Measurements from ENCODE around the gene TMEM207. TPM values are rescaled to one million over a fixed set of nuclear protein-coding genes. Genes with fewer than 3 reads are reported as not detected.

TMEM207 gene
- polyA plus RNA-seq, 1 of the 3 experiments (the other 2 are of a cell fraction), result not detected

DNA sequence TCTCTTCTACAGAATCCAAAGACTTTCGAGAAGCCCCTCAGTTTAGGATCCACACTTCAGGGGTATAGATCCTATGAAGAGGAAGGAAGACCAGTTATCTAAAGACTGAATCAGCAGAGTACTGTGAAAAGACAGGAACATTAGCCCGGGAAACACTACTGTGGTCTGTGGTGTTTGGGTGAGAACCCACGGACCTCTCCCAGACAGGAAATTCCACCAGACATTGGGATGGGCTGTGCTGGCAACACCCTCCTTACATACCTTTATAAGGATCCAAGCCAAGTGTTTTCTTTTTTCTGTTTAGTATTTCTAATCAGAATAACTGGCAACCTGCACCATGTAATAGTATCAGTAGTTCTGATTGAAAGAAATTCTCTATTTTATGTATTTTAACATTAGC is 14.1 kb downstream of the TMEM207 start:
- H3K79me2 ChIP-seq (ENCODE audit: insufficient read depth), result no peaks in the 10 kb centered on the region
- H3K9me2 ChIP-seq, result no peaks in the 10 kb centered on the region
- H3F3A ChIP-seq (replicated peaks; ENCODE audit: insufficient read depth), result no peaks in the 10 kb centered on the region
- H3K9ac ChIP-seq, result no peak overlapping the region
- H3K4me2 ChIP-seq, result no peak overlapping the region
- no peak for DNase-seq
- H4K20me1 ChIP-seq (ENCODE audit: insufficient read depth), result no peaks in the 10 kb centered on the region
- H3K4me1 ChIP-seq (ENCODE audit: control insufficient read depth in 1 of 2, insufficient read depth in 2 of 2, low read depth in 1 of 2, low read length in 1 of 2), result no peaks in the 10 kb centered on the region
- H3K36me3 ChIP-seq (replicated peaks in 1 of 2; ENCODE audit: control insufficient read depth in 1 of 2, insufficient read depth in 2 of 2, low read length in 1 of 2), result no peaks in the 10 kb centered on the region
- peaks cover 5% of the 10 kb centered on the region; the same call in 1 of the 2 replicates for H3K27me3 ChIP-seq (ENCODE audit: insufficient read depth)
- H2AFZ ChIP-seq (ENCODE audit: low read depth), result no peak overlapping the region
- 15% methylated on average over 3 of the region's 3 CpGs for WGBS (ENCODE audit: low lambda C conversion rate)
- CTCF ChIA-PET, result no interaction called here
- no peaks in the 10 kb centered on the region for H3K9me3 ChIP-seq
- no peak overlapping the region for H3K27ac ChIP-seq (ENCODE audit: low read depth in 2 of 2, low read length in 1 of 2)
- H3K4me3 ChIP-seq (ENCODE audit: low read depth in 2 of 2, low read length in 1 of 2), result no peak overlapping the region
- POLR2A ChIA-PET, result no interaction called here
- TF ChIP-seq, protein P1, sequence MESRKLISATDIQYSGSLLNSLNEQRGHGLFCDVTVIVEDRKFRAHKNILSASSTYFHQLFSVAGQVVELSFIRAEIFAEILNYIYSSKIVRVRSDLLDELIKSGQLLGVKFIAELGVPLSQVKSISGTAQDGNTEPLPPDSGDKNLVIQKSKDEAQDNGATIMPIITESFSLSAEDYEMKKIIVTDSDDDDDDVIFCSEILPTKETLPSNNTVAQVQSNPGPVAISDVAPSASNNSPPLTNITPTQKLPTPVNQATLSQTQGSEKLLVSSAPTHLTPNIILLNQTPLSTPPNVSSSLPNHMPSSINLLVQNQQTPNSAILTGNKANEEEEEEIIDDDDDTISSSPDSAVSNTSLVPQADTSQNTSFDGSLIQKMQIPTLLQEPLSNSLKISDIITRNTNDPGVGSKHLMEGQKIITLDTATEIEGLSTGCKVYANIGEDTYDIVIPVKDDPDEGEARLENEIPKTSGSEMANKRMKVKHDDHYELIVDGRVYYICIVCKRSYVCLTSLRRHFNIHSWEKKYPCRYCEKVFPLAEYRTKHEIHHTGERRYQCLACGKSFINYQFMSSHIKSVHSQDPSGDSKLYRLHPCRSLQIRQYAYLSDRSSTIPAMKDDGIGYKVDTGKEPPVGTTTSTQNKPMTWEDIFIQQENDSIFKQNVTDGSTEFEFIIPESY (IDR thresholded peaks at IDR 0.05; ENCODE audit: borderline replicate concordance, low read depth), result no peak
- TF ChIP-seq, protein P2, sequence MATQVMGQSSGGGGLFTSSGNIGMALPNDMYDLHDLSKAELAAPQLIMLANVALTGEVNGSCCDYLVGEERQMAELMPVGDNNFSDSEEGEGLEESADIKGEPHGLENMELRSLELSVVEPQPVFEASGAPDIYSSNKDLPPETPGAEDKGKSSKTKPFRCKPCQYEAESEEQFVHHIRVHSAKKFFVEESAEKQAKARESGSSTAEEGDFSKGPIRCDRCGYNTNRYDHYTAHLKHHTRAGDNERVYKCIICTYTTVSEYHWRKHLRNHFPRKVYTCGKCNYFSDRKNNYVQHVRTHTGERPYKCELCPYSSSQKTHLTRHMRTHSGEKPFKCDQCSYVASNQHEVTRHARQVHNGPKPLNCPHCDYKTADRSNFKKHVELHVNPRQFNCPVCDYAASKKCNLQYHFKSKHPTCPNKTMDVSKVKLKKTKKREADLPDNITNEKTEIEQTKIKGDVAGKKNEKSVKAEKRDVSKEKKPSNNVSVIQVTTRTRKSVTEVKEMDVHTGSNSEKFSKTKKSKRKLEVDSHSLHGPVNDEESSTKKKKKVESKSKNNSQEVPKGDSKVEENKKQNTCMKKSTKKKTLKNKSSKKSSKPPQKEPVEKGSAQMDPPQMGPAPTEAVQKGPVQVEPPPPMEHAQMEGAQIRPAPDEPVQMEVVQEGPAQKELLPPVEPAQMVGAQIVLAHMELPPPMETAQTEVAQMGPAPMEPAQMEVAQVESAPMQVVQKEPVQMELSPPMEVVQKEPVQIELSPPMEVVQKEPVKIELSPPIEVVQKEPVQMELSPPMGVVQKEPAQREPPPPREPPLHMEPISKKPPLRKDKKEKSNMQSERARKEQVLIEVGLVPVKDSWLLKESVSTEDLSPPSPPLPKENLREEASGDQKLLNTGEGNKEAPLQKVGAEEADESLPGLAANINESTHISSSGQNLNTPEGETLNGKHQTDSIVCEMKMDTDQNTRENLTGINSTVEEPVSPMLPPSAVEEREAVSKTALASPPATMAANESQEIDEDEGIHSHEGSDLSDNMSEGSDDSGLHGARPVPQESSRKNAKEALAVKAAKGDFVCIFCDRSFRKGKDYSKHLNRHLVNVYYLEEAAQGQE (IDR thresholded peaks at IDR 0.05; ENCODE audit: low read depth, low read length), result no peak
- TF ChIP-seq RFX5 (IDR thresholded peaks at IDR 0.05; ENCODE audit: low read length), result no peak
- TF ChIP-seq TEAD4 (IDR thresholded peaks at IDR 0.05; ENCODE audit: borderline replicate concordance, insufficient read depth), result no peak
- TF ChIP-seq NRF1 (IDR thresholded peaks at IDR 0.05; ENCODE audit: low read depth, low read length), result no peak
- TF ChIP-seq MEF2A (IDR thresholded peaks at IDR 0.05; ENCODE audit: borderline replicate concordance, low read depth), result no peak
- TF ChIP-seq, protein P3, sequence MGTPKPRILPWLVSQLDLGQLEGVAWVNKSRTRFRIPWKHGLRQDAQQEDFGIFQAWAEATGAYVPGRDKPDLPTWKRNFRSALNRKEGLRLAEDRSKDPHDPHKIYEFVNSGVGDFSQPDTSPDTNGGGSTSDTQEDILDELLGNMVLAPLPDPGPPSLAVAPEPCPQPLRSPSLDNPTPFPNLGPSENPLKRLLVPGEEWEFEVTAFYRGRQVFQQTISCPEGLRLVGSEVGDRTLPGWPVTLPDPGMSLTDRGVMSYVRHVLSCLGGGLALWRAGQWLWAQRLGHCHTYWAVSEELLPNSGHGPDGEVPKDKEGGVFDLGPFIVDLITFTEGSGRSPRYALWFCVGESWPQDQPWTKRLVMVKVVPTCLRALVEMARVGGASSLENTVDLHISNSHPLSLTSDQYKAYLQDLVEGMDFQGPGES (IDR thresholded peaks at IDR 0.05; ENCODE audit: low read depth, low read length), result no peak
- no peak for TF ChIP-seq CHD2 (IDR thresholded peaks at IDR 0.05; ENCODE audit: low read length, partially characterized antibody)
- no peak for TF ChIP-seq RXRA (IDR thresholded peaks at IDR 0.05; ENCODE audit: borderline replicate concordance, low read depth)
- TF ChIP-seq YY1 (IDR thresholded peaks at IDR 0.05; ENCODE audit: low read depth), result no peak
- TF ChIP-seq FOXJ3 (CRISPR knock-in tag; IDR thresholded peaks at IDR 0.05), result no peak
- no peak for TF ChIP-seq FOSL2 (IDR thresholded peaks at IDR 0.05; ENCODE audit: borderline replicate concordance, low read depth)

Measured in SK-N-SH (cell line).